IPS DF 6.9 (cell line): ENCODE results near the gene R3HCC1L.

Experiments
- DNase-seq: peaks from one replicate; pipeline ENCODE4 v3.0.0-alpha.2; 2013; ENCODE audit warnings: low read depth, low spot score
- H3K27ac ChIP-seq: one replicate; pipeline ENCODE4 v1.5.1; 2013; ENCODE audit warnings: low read length, control low read depth
- H3K27me3 ChIP-seq: 2 replicates; pipeline ENCODE4 v1.6.1; 2013; ENCODE audit warnings: mild to moderate bottlenecking, low read length; ENCODE audit not compliant: control insufficient read depth, insufficient read depth
- H3K36me3 ChIP-seq: 2 replicates; pipeline ENCODE4 v1.6.1; 2013; ENCODE audit warnings: low read length; ENCODE audit not compliant: control insufficient read depth, insufficient read depth
- H3K4me1 ChIP-seq: 2 replicates; pipeline ENCODE4 v1.6.1; 2013; ENCODE audit warnings: low read length; ENCODE audit not compliant: control insufficient read depth, insufficient read depth
- H3K4me3 ChIP-seq: 2 replicates; pipeline ENCODE4 v1.5.1; 2013; ENCODE audit warnings: mild to moderate bottlenecking, low read length
- H3K9me3 ChIP-seq: 2 replicates; pipeline ENCODE4 v1.6.1; 2013; ENCODE audit warnings: low read length, inconsistent platforms; ENCODE audit not compliant: control insufficient read depth, insufficient read depth
- WGBS: extraction: QIAGEN DNeasy Blood & Tissue Kit; methylation state at CpG from one replicate; pipeline ENCODE4 v1.1.7; 2013; ENCODE audit warnings: mixed read lengths, missing lambda C conversion rate; ENCODE audit not compliant: insufficient read length, insufficient coverage; 5-methylcytosine and 5-hydroxymethylcytosine counted together

R3HCC1L gene

GRCh38 chr10:98272656-98273055 is 138.2 kb downstream of the R3HCC1L start:
- no peak for DNase-seq
- H3K4me1 ChIP-seq, result peaks cover 4% of the 10 kb centered on the region
- H3K27ac ChIP-seq, result no peak overlapping the region
- H3K9me3 ChIP-seq, result no peaks in the 10 kb centered on the region
- H3K27me3 ChIP-seq, result peaks cover 2% of the 10 kb centered on the region; the same call in 1 of the 2 replicates
- H3K4me3 ChIP-seq, result no peak overlapping the region
- no peaks in the 10 kb centered on the region for H3K36me3 ChIP-seq
- no CpG with 5 or more reads among the region's 10 CpGs for WGBS

GRCh38 chr10:98273057-98273850 is 138.8 kb downstream of the R3HCC1L start:
- H3K27me3 ChIP-seq, result peaks cover 2% of the 10 kb centered on the region; the same call in 1 of the 2 replicates
- H3K9me3 ChIP-seq, result no peaks in the 10 kb centered on the region

GRCh38 chr10:98274562-98274961 is 140.1 kb downstream of the R3HCC1L start:
- WGBS, result no CpG with 5 or more reads among the region's 3 CpGs
- DNase-seq, result no peak
- Histone ChIP-seq H3K4me1 (peaks cover under 1% of the 10 kb centered on the region; the same call in 1 of the 2 replicates), H3K27ac (no peak overlapping the region), H3K9me3 (no peaks in the 10 kb centered on the region), H3K36me3 (no peaks in the 10 kb centered on the region), H3K4me3 (no peak overlapping the region), H3K27me3 (no peaks in the 10 kb centered on the region)

More at GRCh38 chr10:98273057-98273850, 138.8 kb downstream of the R3HCC1L start:
- WGBS, result no CpG with 5 or more reads among the region's 9 CpGs
- no peak for DNase-seq
- no peak overlapping the region for H3K27ac ChIP-seq
- no peak overlapping the region for H3K4me3 ChIP-seq
- H3K36me3 ChIP-seq, result no peaks in the 10 kb centered on the region
- peaks cover 2% of the 10 kb centered on the region for H3K4me1 ChIP-seq

GRCh38 chr10:98276311-98276710 is 141.9 kb downstream of the R3HCC1L start:
- no peak overlapping the region for H3K27ac ChIP-seq
- H3K27me3 ChIP-seq, result no peaks in the 10 kb centered on the region
- no peak overlapping the region for H3K4me3 ChIP-seq
- DNase-seq, result no peak
- no peaks in the 10 kb centered on the region for H3K36me3 ChIP-seq
- no peaks in the 10 kb centered on the region; the same call in 1 of the 2 replicates for H3K4me1 ChIP-seq
- no peaks in the 10 kb centered on the region for H3K9me3 ChIP-seq
- WGBS, result no CpG with 5 or more reads among the region's 3 CpGs

GRCh38 chr10:98285416-98285815 is 151.0 kb downstream of the R3HCC1L start:
- Histone ChIP-seq H3K4me1 (no peaks in the 10 kb centered on the region; the same call in 1 of the 2 replicates), H3K9me3 (no peaks in the 10 kb centered on the region), H3K4me3 (no peak overlapping the region), H3K27me3 (no peaks in the 10 kb centered on the region), H3K27ac (no peak overlapping the region), H3K36me3 (no peaks in the 10 kb centered on the region)
- no CpG with 5 or more reads among the region's 2 CpGs for WGBS
- no peak for DNase-seq

GRCh38 chr10:98286419-98286818 is 152.0 kb downstream of the R3HCC1L start:
- Histone ChIP-seq H3K4me3 (no peak overlapping the region), H3K27me3 (no peaks in the 10 kb centered on the region), H3K27ac (no peak overlapping the region), H3K36me3 (no peaks in the 10 kb centered on the region), H3K4me1 (no peaks in the 10 kb centered on the region; the same call in 1 of the 2 replicates), H3K9me3 (no peaks in the 10 kb centered on the region)
- WGBS, result no CpG with 5 or more reads among the region's 12 CpGs
- no peak for DNase-seq

GRCh38 chr10:98287321-98287720 is 152.9 kb downstream of the R3HCC1L start:
- H3K27ac ChIP-seq, result no peak overlapping the region
- H3K4me3 ChIP-seq, result no peak overlapping the region
- no peaks in the 10 kb centered on the region; the same call in 1 of the 2 replicates for H3K4me1 ChIP-seq
- no CpG with 5 or more reads among the region's 5 CpGs for WGBS
- DNase-seq, result no peak
- no peaks in the 10 kb centered on the region for H3K36me3 ChIP-seq
- H3K27me3 ChIP-seq, result no peaks in the 10 kb centered on the region
- no peaks in the 10 kb centered on the region for H3K9me3 ChIP-seq

- no peaks in the 10 kb centered on the region; the same call in 1 of the 2 replicates for H3K4me1 ChIP-seq
- H3K36me3 ChIP-seq, result no peaks in the 10 kb centered on the region
- no peaks in the 10 kb centered on the region for H3K27me3 ChIP-seq
- DNase-seq, result no peak
- no peaks in the 10 kb centered on the region for H3K9me3 ChIP-seq
- no peak overlapping the region for H3K27ac ChIP-seq
- no CpG with 5 or more reads among the region's 10 CpGs for WGBS
- H3K4me3 ChIP-seq, result no peak overlapping the region
Observed at GRCh38 chr10:98289802-98290209, 155.3 kb downstream of the R3HCC1L start.

- no peak overlapping the region for H3K27ac ChIP-seq
- peaks cover 5% of the 10 kb centered on the region for H3K4me1 ChIP-seq
Observed at GRCh38 chr10:98292971-98293370, 158.5 kb downstream of the R3HCC1L start.

GRCh38 chr10:98293550-98294269 is 159.3 kb downstream of the R3HCC1L start:
- DNase-seq, result no peak
- Histone ChIP-seq H3K27ac (no peak overlapping the region), H3K36me3 (no peaks in the 10 kb centered on the region), H3K4me1 (peaks cover 5% of the 10 kb centered on the region), H3K4me3 (no peak overlapping the region), H3K27me3 (no peaks in the 10 kb centered on the region), H3K9me3 (no peaks in the 10 kb centered on the region)
- WGBS, result no CpG with 5 or more reads among the region's 8 CpGs

More at GRCh38 chr10:98292971-98293370, 158.5 kb downstream of the R3HCC1L start:
- Histone ChIP-seq H3K4me3 (no peak overlapping the region), H3K36me3 (no peaks in the 10 kb centered on the region), H3K27me3 (no peaks in the 10 kb centered on the region), H3K9me3 (no peaks in the 10 kb centered on the region)
- WGBS, result no CpG with 5 or more reads among the region's 4 CpGs
- no peak for DNase-seq
